ENCODE data around the gene SAA2. TPM values are rescaled to one million over a fixed set of nuclear protein-coding genes. Genes with fewer than 3 reads are reported as not detected.

The SAA2 gene
- total RNA-seq, 2 experiments from 2014 or later, result 0.25 TPM; not detected in 1

DNA sequence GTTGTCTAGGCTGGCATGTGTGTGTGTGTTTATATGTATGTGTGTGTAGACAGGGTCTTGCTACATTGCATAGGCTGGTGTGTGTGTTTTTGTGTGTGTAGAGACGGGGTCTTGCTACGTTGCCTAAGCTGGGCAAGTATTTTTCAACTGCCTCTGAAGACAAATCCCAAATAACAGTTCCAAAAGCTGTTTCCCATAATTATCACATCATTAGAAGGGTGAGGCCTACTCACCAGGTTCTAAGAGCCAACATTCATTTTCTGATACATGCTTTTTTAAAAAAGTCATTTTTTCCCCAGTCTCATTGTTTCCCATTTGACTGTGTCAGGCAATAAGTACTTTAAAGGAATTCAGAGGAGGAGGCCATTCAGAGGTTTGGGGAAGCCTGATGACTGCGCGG is 40.4 kb upstream of the SAA2 start:
- Mint-ChIP-seq H3K27me3 (no peaks in the 10 kb centered on the region), H3K36me3 (ENCODE audit: low read depth) (peaks cover 85% of the 10 kb centered on the region), H3K4me1 (ENCODE audit: low read depth) (peaks cover 4% of the 10 kb centered on the region), H3K9me3 (no peaks in the 10 kb centered on the region), H3K4me3 (no peak overlapping the region), H3K27ac (no peak overlapping the region)
- CTCF ChIA-PET, result no interaction called here
- Histone ChIP-seq H3K4me3 (ENCODE audit: low read length) (no peak overlapping the region), H3K27ac (ENCODE audit: low read depth in 1 of 2, low read length in 2 of 2) (no peak overlapping the region), H3K27me3 (ENCODE audit: control insufficient read depth in 1 of 2, insufficient read depth in 2 of 2, low read length in 2 of 2) (no peaks in the 10 kb centered on the region), H3K9me3 (ENCODE audit: control insufficient read depth in 1 of 2, insufficient read depth in 1 of 2, low read length in 2 of 2) (no peaks in the 10 kb centered on the region), H3K36me3 (ENCODE audit: insufficient read depth, low read length) (peaks cover 76% of the 10 kb centered on the region), H3K4me1 (ENCODE audit: insufficient read depth, low read length) (no peaks in the 10 kb centered on the region)
- intact Hi-C loops (cut with DNase I, micrococcal nuclease), result no loop called here
- no peak for ATAC-seq (ENCODE audit: poor library complexity)
- no peak for TF ChIP-seq CTCF (IDR thresholded peaks at IDR 0.05)
- DNase-seq, result no peak
- POLR2A ChIA-PET, result no interaction called here

DNA sequence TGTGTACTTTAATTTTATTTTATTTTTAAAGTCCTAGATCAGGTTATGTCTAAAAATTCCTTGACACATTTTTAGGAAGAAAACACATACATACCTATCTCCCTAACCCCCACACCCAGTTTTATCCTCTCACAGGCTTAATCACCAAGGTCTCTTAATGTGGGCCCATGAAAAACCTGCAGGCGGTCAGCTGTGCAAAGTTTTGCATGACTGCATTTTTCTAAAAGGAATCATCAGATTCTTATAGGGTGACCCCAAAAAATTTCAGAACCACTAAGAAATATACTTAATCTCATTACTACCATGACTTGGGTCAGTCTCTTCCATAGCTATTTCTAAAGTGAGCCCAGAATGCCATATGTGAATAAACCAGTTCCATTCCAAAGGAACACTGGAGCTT is 37.4 kb upstream of the SAA2 start:
- Histone ChIP-seq H3K36me3 (ENCODE audit: insufficient read depth, low read length) (peaks cover 74% of the 10 kb centered on the region), H3K27ac (ENCODE audit: low read depth in 1 of 2, low read length in 2 of 2) (no peak overlapping the region), H3K9me3 (ENCODE audit: control insufficient read depth in 1 of 2, insufficient read depth in 1 of 2, low read length in 2 of 2) (no peaks in the 10 kb centered on the region), H3K4me1 (ENCODE audit: insufficient read depth, low read length) (peaks cover 4% of the 10 kb centered on the region), H3K27me3 (ENCODE audit: control insufficient read depth in 1 of 2, insufficient read depth in 2 of 2, low read length in 2 of 2) (no peaks in the 10 kb centered on the region), H3K4me3 (ENCODE audit: low read length) (no peak overlapping the region)
- CTCF ChIA-PET, result interaction anchor here (1.4 kb wide), 1 partner anchor 180 kb away, joined by 4 read pairs; the partner anchor contains the start of gene SAAL1
- intact Hi-C loops (cut with DNase I, micrococcal nuclease), result no loop called here
- TF ChIP-seq CTCF (IDR thresholded peaks at IDR 0.05), result no peak
- Mint-ChIP-seq H3K27me3 (no peaks in the 10 kb centered on the region), H3K4me3 (no peak overlapping the region), H3K4me1 (ENCODE audit: low read depth) (peaks cover 7% of the 10 kb centered on the region), H3K9me3 (no peaks in the 10 kb centered on the region), H3K27ac (no peak overlapping the region), H3K36me3 (ENCODE audit: low read depth) (peaks cover 84% of the 10 kb centered on the region)
- POLR2A ChIA-PET, result no interaction called here
- DNase-seq (no peak), ATAC-seq (ENCODE audit: poor library complexity) (no peak)

- H3K9me3 ChIP-seq (ENCODE audit: control insufficient read depth in 1 of 2, insufficient read depth in 1 of 2, low read length in 2 of 2), result no peaks in the 10 kb centered on the region
- no peaks in the 10 kb centered on the region for H3K9me3 Mint-ChIP-seq
- no peak overlapping the region for H3K4me3 Mint-ChIP-seq
- H3K4me3 ChIP-seq (ENCODE audit: low read length), result no peak overlapping the region
- H3K4me1 Mint-ChIP-seq (ENCODE audit: low read depth), result peaks cover 12% of the 10 kb centered on the region
- H3K27ac ChIP-seq (ENCODE audit: low read depth in 1 of 2, low read length in 2 of 2), result no peak overlapping the region
- H3K4me1 ChIP-seq (ENCODE audit: insufficient read depth, low read length), result peaks cover 6% of the 10 kb centered on the region
- DNase-seq (no peak), ATAC-seq (ENCODE audit: poor library complexity) (no peak)
- CTCF ChIA-PET, result no interaction called here
- H3K27ac Mint-ChIP-seq, result no peak overlapping the region
- POLR2A ChIA-PET, result no interaction called here
- TF ChIP-seq CTCF (IDR thresholded peaks at IDR 0.05), result no peak
- peaks cover 83% of the 10 kb centered on the region for H3K36me3 Mint-ChIP-seq (ENCODE audit: low read depth)
- H3K27me3 ChIP-seq (ENCODE audit: control insufficient read depth in 1 of 2, insufficient read depth in 2 of 2, low read length in 2 of 2), result no peaks in the 10 kb centered on the region
- intact Hi-C loops (cut with DNase I, micrococcal nuclease), result no loop called here
- no peaks in the 10 kb centered on the region for H3K27me3 Mint-ChIP-seq
- H3K36me3 ChIP-seq (ENCODE audit: insufficient read depth, low read length), result peaks cover 63% of the 10 kb centered on the region
These were observed 34.2 kb upstream of the SAA2 start for GRCh38 chr11:18282626-18283025.
